Left kidney (tissue), 2 donors: ENCODE data around the gene FAM83F. TPM values are rescaled to one million over a fixed set of nuclear protein-coding genes. Genes with fewer than 3 reads are reported as not detected.

Experiments used
- DNase-seq: peaks from one replicate; pipeline ENCODE4 v3.0.0-alpha.2; 2013
- polyA plus RNA-seq: library from polyadenylated mRNA; unstranded; fragments of 120-200 nt; gene quantifications from one replicate; pipeline ENCODE4 v1.2.1, GENCODE V29; 2013; ENCODE audit not compliant: insufficient read length

Gene FAM83F
- polyA plus RNA-seq, 1 donor, result 2.5 TPM

DNA sequence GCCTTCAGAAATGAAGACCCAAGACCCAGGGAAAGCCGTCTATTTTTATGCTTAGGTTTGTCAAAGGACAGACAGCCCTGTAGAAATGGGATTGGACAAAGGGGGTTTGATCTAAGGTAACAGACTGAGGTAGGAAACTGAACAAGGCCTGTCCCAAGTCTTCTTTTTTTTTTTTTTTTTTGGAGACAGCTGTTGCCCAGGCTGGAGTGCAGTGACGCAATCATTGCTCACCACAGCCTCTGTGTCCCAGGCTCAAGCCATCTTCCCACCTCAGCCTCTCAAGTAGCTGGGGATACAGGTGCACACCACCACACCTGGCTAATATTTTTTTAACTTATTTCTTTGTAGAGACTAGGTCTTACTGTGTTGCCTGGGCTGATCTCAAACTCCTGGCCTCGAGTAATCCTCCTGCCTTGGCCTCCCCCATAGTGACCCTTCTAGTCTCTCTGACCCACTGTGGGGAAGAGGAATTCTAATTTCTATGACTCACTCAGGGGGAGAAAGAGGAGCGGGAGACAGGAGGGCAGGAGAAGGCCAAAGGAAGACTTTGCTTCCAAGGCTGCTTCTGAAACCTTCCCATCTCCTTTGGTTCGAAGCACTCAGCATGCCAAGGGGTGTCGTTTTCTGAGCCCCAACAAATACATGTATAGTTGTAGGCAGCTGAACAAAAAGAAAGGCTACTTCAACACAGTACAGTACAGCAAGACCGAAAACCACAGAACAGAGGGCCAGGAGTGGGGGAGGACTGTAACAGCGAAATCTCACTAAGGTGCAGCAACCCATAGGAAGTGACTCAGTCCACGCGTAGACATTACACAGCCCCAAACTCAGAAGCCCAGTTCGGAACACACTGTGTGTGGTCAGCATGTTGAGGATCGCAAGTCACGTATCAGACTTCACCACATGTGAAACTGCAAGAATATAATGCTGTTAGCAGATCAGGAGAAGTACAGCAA is 33.7 kb upstream of the FAM83F start:
- DNase-seq, result no peak

DNA sequence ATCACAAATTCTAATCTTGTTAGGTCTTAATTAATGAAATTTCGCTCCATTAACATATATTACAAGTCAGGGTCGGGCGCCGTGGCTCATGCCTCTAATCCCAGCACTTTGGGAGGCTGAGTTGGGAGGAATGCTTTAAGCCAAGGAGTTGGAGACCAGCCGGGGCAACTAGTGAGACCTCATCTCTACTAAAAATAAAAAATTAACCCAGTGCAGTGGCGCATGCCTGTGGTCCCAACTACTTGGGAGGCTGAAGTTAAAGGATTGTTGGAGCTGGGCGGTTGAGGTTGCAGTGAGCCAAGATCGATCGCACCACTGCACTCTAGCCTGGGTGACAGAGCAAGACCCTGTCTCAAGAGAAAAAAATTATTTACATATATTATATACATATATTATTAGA is 32.7 kb upstream of the FAM83F start:
- DNase-seq, result no peak

DNA sequence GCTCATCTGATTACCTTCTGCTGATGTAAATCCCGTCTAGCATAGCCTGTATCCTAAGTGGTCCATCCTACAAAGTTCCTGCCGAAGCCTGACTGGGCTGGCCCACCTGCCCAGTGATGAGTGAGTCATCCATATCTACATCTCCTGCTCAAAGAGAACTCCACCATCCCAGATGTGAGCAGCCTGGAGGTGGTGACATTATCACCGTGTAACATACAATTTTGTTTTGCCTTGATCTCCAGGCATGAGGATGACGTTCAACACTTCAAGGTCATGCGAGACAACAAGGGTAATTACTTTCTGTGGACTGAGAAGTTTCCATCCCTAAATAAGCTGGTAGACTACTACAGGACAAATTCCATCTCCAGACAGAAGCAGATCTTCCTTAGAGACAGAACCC is 29.0 kb upstream of the FAM83F start:
- DNase-seq, result no peak

DNA sequence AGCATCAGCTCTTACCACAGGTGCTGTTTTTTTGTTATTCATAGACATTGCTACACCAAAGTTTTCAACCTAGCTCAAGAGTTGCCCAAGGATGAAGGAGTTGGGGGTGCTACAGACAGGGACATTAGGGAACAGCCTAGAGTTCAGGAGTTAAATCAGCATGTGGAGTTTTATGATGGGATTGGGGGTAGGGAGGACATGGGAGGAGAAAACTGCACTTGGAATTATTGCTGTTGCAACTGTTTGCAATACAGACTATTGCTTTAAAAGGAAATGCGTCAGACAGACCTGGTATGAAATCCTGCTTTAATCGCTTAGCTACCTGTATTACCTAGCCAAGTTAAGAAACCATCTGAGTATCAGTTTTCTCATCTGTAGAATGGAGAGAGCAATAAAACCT is 28.3 kb upstream of the FAM83F start:
- no peak for DNase-seq

DNA sequence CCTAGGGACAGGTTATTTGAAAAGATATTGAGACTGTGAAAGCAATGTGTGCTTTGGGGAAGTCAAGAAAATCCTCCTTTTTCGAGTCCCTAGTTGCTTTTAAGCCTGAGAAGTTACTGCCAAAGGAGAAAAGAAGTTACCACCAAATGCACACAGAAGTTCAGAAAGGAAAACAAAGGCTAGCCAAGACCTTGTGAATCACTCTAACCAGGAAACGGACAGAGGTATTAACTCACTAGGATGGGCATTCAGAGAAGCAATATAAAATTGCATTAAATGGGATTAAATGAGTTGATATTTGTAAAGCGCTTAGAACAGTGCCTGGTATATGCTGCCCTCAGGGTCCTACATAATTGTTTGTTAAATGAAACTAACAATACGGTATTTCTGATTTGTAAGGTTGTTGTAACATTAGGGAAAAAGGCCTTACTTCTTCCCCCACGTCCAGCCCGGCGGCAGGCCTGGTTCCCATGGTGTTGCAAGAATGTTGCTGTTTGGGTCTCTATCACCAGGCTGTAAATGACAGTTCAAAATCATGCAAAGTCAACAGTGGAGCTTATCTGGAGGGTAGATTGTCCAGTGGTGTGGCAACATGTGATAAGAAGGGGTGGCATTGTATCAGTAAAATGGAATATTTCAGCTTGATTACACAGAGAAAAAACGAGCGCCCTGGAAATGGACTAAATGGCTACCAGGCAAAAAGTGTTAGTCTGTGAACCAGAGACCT is 27.5 kb upstream of the FAM83F start:
- no peak for DNase-seq

DNA sequence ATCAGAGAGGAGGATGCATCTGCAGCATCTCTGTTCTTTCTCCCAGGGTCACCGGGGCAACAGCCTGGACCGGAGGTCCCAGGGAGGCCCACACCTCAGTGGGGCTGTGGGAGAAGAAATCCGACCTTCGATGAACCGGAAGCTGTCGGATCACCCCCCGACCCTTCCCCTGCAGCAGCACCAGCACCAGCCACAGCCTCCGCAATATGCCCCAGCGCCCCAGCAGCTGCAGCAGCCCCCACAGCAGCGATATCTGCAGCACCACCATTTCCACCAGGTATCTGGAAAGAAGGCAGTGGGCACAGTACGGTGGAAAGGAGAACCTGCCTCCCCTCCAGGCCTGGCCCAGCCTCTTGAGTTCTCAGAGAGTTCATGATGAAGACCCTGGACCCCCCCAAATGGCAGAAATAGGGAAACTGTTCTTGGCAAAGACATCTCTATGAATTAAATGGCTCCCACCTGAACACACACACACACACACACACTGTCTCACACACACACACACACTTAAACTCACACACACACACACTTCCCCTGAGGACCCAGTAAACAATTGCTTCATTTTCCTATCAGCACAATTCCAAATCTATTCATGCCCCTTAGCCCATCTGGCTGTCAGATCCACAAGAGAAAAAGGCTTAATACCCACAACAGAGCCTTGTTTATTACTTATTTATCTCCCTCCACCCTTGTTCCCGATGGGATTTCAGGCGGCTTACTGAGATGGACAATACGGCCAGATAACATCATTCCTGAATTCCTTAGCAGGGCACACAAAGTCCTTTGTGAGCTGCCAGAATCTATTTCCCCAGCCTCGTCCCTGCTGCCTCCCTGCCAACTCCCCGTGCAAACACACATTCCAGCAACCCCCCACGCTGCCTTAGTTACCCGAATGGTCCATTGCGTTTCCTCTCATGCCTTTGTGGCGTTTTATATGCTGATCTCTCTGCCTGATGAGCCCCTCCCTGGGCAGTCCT is 26.5 kb upstream of the FAM83F start:
- DNase-seq, result no peak

DNA sequence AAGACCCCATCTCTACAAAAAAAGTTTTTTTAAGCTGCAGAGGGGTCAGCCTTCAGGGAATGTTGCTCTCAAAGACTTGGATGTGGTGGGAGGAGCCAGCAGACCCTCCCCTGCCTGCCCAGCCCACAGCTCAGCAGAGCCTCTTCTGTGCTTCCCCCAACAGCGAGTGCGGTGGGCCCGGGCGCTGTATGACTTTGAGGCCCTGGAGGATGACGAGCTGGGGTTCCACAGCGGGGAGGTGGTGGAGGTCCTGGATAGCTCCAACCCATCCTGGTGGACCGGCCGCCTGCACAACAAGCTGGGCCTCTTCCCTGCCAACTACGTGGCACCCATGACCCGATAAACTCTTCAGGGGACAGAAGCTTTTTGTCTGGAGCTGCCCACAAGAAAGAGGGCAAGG is 24.0 kb upstream of the FAM83F start:
- DNase-seq, result no peak

DNA sequence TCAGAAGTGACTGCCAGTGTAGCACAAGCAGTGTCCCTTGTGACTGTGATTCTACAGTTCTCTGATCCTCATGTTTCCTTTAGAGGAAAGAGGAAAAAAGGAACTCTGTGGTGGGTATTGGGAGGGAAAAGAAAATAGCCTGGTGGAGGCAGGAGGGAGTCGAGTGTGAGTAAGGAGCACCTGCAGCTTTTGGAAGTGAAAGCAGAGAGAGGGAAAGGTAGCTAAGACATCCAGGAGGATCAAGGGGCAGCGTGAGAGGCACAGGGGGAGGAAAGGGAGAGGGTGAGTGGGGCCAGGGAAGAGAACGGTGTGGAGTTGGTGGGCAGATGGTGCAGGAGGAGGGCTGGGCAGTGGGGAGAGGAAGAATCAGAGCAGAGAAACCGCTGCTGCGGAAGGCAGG is 22.1 kb upstream of the FAM83F start:
- DNase-seq, result no peak

DNA sequence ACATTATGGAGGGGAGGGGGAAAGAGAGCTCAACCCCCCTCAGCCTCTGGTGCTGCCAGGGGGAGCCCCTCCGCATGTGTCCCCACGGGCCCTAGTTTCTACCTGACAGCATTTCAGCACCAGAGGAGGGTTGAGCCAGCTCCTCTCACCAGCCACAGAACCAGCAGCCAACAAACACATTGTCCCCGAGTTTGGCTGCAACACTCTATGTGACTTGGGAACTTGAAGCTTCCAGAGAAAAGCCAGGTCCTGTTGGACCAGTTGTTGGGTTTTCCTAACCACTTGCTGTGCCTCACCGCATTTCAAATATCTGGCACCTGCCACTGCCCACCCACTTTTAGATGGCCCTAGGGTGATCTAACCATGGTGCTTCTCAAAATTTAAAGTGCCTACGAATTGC is 21.1 kb upstream of the FAM83F start:
- DNase-seq, result no peak

DNA sequence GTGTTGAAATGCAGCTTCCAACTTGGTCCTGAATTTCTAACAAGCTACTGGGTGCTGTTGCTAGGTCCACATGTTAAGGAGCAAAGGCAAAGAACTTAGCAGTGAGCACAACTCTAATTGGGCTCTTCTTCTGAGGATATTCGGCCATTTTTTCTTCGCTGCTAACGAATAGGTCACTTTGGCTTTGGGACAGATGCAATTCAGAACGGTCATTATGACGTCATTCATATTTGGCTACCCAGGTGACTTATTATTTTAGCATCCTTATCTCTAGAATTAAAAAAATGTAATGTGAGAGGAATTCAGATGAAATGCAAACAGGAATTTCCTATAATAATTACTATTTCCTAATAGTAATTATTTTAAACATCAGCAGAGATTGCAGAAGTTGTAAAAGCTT is 20.7 kb upstream of the FAM83F start:
- DNase-seq, result no peak

DNA sequence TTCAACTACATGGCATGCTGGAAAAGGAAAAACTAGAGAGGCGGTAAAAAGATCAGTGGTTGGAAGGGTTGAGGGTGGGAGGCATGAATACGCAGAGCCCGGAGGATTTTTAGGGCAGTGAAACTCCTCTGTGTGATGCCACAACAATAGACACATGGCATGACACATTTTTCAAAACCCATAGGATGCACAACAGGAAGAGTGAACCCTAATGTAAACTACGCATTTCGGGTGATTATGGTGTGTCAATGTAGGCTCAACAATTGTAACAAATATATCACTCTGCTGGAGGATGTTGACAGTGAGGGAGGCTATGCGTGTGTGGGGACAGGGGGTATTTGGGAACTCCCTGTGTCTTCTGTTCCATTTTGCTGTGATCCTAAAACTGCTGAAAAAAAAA is 15.7 kb upstream of the FAM83F start:
- DNase-seq, result no peak

DNA sequence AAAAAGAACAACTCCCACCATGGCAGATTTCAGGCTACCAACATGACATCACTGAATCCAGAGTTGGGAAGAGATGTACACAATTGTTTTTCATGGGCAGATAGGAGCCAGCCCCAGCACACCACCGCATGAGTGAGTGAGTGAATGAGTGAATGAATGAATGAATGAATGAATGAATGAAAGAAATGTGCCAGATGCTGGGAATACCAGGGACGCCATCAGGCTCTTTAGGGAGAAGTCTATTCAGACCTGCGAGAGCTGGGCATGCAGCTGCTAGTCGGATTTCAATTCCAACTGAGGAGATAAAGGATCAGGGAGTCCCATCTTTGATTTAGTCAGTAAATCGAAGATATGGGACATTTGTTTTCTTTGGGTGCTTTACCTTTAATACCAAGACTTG is 15.3 kb upstream of the FAM83F start:
- DNase-seq, result no peak

DNA sequence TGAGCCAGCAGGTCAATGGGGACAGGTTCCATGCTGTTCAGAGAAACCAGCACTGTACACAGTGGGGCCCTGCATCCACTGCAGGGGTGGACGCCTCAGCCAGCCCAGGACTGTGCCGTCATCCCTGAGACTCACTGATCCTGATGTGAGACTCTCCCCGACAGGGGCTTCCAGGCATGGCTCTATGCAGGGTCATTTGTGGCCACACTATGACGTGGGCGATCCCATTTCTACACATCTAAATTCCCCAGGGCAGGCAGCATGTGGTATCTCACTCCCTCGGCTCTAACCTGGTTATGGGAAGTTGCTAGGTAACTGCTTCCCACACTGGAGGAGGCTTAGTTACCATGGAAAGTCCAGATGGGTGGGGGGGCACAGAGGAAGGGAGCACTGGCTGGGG is 14.2 kb upstream of the FAM83F start:
- DNase-seq, result no peak

DNA sequence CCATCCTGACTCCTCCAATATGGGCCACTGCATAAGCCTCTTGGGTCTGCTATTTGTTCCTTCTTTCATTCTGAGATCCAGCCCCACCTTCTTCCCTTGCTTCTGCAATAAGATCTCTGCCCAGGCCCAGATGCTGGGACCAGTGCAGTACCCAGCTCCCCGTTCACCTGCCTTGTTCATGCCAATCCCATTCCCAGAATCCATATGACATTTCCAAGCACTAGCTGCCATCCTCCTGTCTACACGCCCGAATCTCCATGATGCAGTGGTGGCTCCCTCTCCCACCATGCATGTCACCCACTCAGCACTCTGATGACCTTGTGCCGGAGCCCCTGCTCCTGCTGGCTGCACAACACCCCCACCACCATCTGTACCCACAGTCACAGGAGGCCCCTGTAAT is 11.4 kb upstream of the FAM83F start:
- DNase-seq, result no peak

DNA sequence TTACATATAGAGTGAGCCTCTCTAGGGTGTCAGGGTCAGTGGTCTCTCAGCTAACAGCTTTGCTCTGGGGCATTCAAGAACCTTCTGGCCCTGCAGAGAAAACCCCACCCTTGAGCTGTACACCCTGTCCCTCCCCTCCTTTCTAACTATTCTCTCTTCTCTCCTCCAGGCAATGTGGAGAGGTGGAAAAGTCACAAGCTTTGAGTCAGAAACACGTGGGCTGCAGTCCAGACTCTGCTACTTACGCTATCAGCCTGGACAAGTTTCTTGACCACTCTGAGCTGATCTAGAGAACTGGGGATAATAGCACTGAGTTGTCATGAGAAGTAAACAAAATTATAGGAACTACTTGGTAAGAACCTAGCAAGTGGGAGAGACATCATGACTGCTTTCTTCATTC is 10.7 kb upstream of the FAM83F start:
- no peak for DNase-seq

DNA sequence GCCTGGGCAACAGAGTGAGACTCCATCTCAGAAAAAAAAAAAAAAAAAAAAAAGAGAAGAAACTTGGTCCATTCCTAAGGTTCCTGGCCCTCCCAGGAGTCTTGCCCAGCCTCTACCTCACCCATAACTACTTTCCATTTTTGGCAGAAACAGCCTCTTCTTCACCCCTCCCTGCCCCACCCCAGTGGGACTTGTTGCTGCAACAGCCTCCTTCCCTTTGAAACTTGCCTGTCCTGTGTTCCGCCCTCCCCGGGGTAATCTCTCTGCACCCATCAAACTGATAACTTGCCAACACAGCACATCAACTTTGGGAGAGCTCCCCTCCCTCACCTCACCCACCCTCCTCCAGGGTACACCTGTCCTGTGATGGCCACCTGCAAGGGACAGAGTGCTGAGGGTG is 10.0 kb upstream of the FAM83F start:
- no peak for DNase-seq

DNA sequence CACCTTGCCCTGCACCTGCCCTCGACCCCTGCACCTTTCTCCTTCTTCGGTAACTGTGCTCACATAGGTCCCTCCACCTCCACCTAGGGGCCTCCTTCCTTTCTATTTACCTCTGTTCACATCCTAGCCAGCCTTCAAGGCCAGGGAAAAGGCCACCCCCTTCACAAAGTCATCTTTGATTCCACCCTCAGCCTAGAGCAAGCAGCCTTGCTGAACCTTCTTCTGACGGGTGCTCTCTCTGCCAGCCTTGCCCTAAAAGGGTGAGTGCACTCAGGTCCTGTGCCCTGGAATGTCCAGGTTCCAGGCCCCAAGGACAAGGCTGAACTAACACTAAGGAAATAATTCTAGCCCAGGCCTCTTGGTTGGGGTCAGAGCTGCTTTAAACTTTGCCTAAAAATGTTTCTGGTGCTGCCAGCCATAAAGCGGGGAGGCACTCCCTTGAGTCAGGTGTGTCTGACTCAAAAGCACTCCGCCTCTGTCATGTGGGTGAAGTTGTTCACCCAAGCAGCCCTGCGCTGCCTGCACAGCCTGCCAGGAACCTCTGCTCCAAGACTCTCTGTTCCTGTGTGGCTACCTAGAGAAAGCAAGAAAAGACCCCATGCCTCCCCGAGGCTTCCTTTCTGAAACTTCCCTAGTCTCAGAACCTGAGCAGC is 9.2 kb upstream of the FAM83F start:
- DNase-seq, result no peak

DNA sequence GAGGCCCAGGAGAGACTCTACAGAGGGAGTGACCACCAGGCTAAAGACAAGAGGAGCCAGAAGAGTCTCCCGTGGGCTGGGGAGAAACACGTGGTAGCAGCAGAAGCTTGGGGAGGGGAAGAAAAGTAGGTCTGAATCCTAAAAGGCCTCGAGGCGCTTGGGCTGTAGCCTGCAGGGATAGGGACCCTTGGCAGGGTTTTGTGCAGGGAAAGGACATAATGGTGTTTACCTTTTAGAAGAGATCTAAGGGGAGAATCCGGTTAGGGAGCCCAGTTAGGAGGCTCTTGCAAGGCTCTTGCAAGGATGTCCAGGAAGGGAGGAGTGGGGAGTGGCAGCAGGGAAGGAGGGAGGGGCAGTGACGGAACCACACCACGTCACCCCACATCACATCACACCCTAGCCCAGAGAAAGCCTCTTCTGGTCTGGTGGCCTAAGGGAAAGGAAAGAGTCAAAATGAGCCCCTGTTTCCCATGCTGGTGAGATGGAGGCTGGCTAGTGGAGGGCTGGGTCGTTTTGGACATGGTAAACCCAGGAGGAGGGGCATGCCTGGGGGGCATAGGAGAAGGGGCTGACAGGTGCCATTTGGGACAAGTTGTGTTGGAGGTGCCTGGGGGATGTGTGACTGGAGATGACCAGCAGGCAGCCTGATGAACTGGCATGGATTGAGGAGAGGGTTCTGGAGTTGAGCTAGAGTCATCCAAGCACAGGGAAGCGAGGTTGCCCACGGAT is 6.2 kb upstream of the FAM83F start:
- DNase-seq, result no peak

DNA sequence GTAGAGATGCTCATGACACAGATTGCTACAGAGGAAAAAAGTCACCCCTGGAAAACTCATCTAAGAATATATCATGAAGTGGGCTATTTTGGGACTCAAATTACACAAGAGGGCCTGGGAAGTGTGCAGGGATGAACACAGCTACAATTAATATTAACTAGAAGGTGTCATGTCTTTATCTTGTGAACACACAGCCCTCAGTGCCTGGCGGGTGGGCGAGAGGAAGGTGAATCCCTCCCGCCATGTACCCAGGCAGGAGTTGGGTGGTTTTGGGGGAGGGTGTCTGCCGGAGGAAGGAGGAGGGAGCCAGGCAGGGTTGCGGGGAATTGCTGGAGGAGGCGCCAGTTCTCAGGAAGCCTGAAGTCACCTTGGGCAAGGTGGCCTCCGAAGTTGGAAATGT is 5.1 kb upstream of the FAM83F start:
- no peak for DNase-seq

DNA sequence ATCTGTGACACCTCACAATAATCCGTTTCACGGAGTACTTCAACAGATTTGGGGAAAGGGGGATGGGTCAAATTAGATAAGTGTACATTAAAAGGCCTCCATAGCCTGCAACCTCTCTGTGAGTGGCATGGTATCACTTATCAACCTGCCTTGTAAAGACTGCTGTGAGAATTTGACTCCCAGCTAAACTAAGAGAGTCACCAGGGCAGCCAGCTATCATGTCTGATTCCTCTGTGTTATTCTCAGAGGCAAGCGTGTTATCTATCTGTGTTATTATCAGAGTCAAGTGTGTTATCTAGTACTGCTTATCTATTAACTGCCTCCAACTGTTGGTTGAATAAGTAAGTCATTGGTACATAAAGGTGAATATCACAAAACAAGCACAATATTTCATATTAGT is 4.1 kb upstream of the FAM83F start:
- DNase-seq, result no peak
